GM12873 (cell line): ENCODE data around the gene IGF2BP2.

Experiments used
- CTCF ChIP-seq: IDR thresholded peaks from 2 replicates; pipeline ENCODE4 v1.5.1; 2012; ENCODE audit warnings: low read depth, mild to moderate bottlenecking, moderate library complexity, low read length, control low read depth; ENCODE audit not compliant: insufficient read depth; ENCODE audit errors: missing control alignments

The IGF2BP2 gene

GRCh38 chr3:185768578-185768982 lies 56.3 kb downstream of the IGF2BP2 start:
- peak; percentile 71 for TF ChIP-seq CTCF

- no peak for TF ChIP-seq CTCF
Observed at GRCh38 chr3:185767002-185767688, 57.7 kb downstream of the IGF2BP2 start.

GRCh38 chr3:185766329-185767001 lies 58.4 kb downstream of the IGF2BP2 start:
- no peak for TF ChIP-seq CTCF

- TF ChIP-seq CTCF: no peak
Observed at GRCh38 chr3:185764980-185765370, 59.9 kb downstream of the IGF2BP2 start.

GRCh38 chr3:185764163-185764979 lies 60.5 kb downstream of the IGF2BP2 start:
- TF ChIP-seq CTCF: no peak

- no peak for TF ChIP-seq CTCF
Observed at GRCh38 chr3:185763347-185764005, 61.4 kb downstream of the IGF2BP2 start.
